ENCODE data around the gene ZNF865. TPM values are rescaled to one million over a fixed set of nuclear protein-coding genes. Genes with fewer than 3 reads are reported as not detected.

Gene ZNF865
- total RNA-seq, 1 experiment from 2014 or later: 2.5 TPM

GRCh38 chr19:55605207-55605636, 225 bp upstream of the ZNF865 start:
- DNase-seq (ENCODE audit: low read depth): peak; percentile 97

GRCh38 chr19:55606471-55606787, 982 bp downstream of the ZNF865 start:
- DNase-seq (ENCODE audit: low read depth): no peak

DNA sequence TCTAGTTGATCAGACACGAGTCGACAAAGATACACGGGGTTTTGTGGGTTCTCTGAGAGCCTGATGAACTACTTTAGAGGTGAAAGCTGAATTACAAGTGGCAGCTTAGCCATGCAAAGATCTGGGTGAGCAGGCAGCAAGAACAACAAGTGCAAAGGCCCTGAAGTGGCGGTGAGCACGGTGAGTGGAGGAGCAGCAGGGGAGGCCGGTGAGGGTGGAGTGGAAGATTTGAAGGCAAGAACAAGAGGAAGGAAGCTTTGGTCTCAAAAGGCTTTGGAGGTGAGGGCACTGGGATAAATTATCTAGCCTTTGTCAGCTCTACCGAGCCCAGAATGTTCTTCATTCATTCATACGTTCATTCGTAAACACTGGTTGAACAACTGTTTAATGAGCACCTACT, 1.4 kb downstream of the ZNF865 start:
- DNase-seq (ENCODE audit: low read depth): no peak

- no peak for DNase-seq (ENCODE audit: low read depth)
These were observed 3.9 kb downstream of the ZNF865 start for GRCh38 chr19:55609326-55609725.

DNA sequence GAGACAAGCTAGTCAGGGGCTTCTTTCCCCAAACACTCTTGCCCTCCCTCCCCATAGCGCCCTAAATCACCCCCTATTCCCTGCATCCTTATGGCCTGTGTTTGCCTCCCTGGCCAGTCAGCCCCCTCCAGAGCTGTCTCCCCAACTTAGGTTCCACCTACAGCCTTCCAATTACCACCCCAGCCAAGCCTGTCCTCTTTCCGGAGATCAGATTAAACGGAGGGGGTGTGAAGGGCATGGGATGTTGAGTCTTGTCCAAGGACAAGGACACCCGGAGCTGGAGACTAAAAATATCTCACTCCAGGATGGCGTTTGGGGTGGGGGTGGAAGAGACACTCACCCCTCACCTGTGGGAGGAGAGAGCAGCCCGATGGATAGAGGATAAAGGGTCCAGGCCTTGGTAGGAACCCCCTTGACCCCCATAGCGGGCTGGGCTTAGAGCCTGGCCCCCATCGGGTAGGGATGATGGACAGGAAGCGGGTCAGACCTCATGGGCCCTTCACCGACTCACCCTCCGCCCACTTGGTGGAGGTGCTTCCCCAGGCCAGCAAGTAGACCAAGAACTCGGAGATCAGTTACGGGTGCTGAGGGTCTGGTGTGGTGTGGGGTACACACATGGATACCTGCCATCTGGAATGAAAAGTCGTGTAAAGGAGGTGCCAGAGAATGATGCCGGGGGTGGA, 6.0 kb downstream of the ZNF865 start:
- no peak for DNase-seq (ENCODE audit: low read depth)

- no peak for DNase-seq (ENCODE audit: low read depth)
These were observed 6.7 kb downstream of the ZNF865 start for GRCh38 chr19:55611983-55612645.

DNA sequence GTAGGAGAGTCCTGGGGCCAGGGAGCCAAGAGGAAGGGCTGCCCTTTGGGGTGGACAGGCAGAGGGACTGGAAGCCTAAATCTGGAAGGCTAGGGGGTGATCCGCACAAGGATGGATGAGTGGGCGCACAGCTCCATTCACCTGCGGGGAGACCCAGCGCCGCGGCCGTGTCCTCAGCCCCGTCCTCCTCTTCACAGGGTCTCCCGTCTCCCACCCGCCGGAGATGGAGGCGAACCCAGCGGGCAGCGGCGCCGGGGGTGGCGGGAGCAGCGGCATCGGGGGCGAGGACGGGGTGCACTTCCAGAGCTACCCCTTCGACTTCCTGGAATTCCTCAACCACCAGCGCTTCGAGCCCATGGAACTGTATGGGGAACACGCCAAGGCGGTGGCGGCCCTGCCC, 7.9 kb downstream of the ZNF865 start:
- no peak for DNase-seq (ENCODE audit: low read depth)

- DNase-seq (ENCODE audit: low read depth): no peak
These were observed 8.7 kb downstream of the ZNF865 start for GRCh38 chr19:55613930-55614710.

GRCh38 chr19:55614711-55615542, 9.5 kb downstream of the ZNF865 start:
- DNase-seq (ENCODE audit: low read depth): no peak

DNA sequence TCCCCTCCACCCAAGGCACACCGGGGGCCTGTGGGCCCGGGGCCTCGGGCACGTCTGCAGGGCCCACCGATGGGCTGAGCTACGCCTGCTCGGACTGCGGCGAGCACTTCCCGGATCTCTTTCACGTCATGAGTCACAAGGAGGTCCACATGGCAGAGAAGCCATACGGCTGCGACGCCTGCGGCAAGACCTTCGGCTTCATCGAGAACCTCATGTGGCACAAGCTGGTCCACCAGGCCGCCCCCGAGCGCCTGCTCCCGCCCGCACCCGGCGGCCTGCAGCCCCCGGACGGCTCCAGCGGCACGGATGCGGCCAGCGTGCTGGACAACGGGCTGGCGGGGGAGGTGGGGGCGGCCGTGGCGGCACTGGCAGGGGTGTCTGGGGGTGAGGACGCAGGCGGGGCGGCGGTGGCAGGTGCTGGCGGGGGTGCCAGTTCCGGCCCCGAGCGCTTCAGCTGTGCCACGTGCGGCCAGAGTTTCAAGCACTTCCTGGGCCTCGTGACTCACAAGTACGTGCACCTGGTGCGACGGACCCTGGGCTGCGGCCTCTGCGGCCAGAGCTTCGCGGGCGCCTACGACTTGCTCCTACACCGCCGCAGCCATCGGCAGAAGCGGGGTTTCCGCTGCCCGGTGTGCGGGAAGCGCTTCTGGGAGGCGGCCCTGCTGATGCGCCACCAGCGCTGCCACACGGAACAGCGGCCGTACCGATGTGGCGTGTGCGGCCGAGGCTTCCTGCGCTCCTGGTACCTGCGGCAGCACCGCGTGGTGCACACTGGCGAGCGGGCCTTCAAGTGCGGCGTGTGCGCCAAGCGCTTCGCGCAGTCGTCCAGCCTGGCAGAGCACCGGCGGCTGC, 10.3 kb downstream of the ZNF865 start:
- DNase-seq (ENCODE audit: low read depth): no peak

DNA sequence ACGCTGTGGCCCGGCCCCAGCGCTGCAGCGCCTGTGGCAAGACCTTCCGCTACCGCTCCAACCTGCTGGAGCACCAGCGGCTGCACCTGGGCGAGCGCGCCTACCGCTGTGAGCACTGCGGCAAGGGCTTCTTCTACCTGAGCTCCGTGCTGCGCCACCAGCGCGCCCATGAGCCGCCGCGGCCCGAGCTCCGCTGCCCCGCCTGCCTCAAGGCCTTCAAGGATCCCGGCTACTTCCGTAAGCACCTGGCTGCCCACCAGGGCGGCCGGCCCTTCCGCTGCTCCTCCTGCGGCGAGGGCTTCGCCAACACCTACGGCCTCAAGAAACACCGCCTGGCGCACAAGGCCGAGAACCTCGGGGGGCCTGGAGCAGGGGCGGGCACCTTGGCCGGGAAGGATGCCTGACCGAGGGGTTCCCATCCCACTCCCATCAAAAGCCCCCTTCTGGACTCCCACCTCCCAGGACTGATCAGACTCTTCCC, 11.0 kb downstream of the ZNF865 start:
- DNase-seq (ENCODE audit: low read depth): no peak

GRCh38 chr19:55617426-55617825, 12.0 kb downstream of the ZNF865 start:
- no peak for DNase-seq (ENCODE audit: low read depth)

GRCh38 chr19:55618426-55618825, 13.0 kb downstream of the ZNF865 start:
- DNase-seq (ENCODE audit: low read depth): no peak

- DNase-seq (ENCODE audit: low read depth): no peak
These were observed 13.8 kb downstream of the ZNF865 start for GRCh38 chr19:55619286-55619685.

GRCh38 chr19:55620410-55621204, 15.2 kb downstream of the ZNF865 start:
- no peak for DNase-seq (ENCODE audit: low read depth)

DNA sequence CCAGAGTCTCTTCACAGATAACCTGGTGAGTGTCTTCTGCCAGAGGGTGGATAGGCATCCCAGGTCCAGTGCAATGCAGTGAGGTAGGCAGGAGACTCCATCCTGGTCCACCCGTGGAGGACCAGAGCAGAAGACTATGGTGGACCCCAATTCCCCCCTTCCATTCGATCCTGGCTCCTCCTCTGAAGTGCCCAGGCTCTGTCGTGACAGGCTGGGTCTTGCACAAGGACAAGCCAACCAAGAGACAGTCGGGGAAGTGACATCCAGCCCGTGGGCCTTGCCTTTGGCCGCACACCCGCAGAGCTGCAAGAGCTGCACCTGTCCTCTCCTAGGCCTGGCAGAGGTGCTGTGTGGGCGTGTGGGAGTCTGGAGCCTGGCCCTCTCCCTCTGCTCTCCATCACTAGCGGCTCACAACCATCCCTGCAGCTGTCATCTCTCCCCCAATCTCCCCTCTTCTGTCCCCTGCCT, 15.8 kb downstream of the ZNF865 start:
- DNase-seq (ENCODE audit: low read depth): no peak

GRCh38 chr19:55621673-55622231, 16.3 kb downstream of the ZNF865 start:
- DNase-seq (ENCODE audit: low read depth): no peak

- no peak for DNase-seq (ENCODE audit: low read depth)
These were observed 17.0 kb downstream of the ZNF865 start for GRCh38 chr19:55622242-55622969.

GRCh38 chr19:55623130-55623529, 17.7 kb downstream of the ZNF865 start:
- DNase-seq (ENCODE audit: low read depth): no peak

Measured in M059J (cell line).